Measurements from ENCODE around the gene EIF4A2.
"Not testable (repeated sequence)": the region's sequence is repeated elsewhere in the genome, so short reads cannot be mapped to it uniquely, and the experiment has no call there.

Gene EIF4A2

GRCh38 chr3:186785495-186786018 lies 2.2 kb downstream of the EIF4A2 start:
- no peak for DNase-seq

- DNase-seq = no peak
Measured at GRCh38 chr3:186786922-186787321, 3.5 kb downstream of the EIF4A2 start.

GRCh38 chr3:186787642-186788481 lies 4.5 kb downstream of the EIF4A2 start:
- no peak for DNase-seq

- DNase-seq = no peak
Measured at GRCh38 chr3:186788482-186789370, 5.3 kb downstream of the EIF4A2 start.

- DNase-seq = no peak
Measured at GRCh38 chr3:186789554-186790260, 6.3 kb downstream of the EIF4A2 start.

- DNase-seq = no peak
Measured at GRCh38 chr3:186790261-186790981, 7.0 kb downstream of the EIF4A2 start.

- DNase-seq = no peak
Measured at GRCh38 chr3:186798239-186798874, 15.0 kb downstream of the EIF4A2 start.

- DNase-seq = no peak
Measured at GRCh38 chr3:186800285-186800684, 16.9 kb downstream of the EIF4A2 start.

GRCh38 chr3:186802701-186803100 lies 19.3 kb downstream of the EIF4A2 start:
- DNase-seq = no peak

GRCh38 chr3:186803447-186803846 lies 20.1 kb downstream of the EIF4A2 start:
- DNase-seq = not testable (repeated sequence)

- peak; percentile 80 for DNase-seq
Measured at GRCh38 chr3:186806089-186807055, 23.0 kb downstream of the EIF4A2 start, which contains the start of gene RFC4. TSS of gene RFC4 (minus strand) at chr3:186806482. CDS start at chr3:186804713, 1,769 bp downstream.

GRCh38 chr3:186807231-186807630 lies 23.9 kb downstream of the EIF4A2 start:
- no peak for DNase-seq

GRCh38 chr3:186810336-186810996 lies 27.1 kb downstream of the EIF4A2 start:
- no peak for DNase-seq

GRCh38 chr3:186811313-186811712 lies 27.9 kb downstream of the EIF4A2 start:
- DNase-seq = not testable (repeated sequence)

GRCh38 chr3:186814100-186814499 lies 30.7 kb downstream of the EIF4A2 start:
- no peak for DNase-seq

GRCh38 chr3:186815435-186815834 lies 32.1 kb downstream of the EIF4A2 start:
- DNase-seq = no peak

- no peak for DNase-seq
Measured at GRCh38 chr3:186818516-186818915, 35.1 kb downstream of the EIF4A2 start.

GRCh38 chr3:186818956-186819355 lies 35.6 kb downstream of the EIF4A2 start:
- no peak for DNase-seq

Data from stimulated activated naive CD4-positive, alpha-beta T cell treated with Interleukin-2 at 50 U/mL for 16 hours (primary cell).